HG03558 (cell line): ENCODE data around the gene HBZ.
"Not testable (repeated sequence)": the region's sequence is repeated elsewhere in the genome, so short reads cannot be mapped to it uniquely, and the experiment has no call there.

Experiments
- ATAC-seq: cut with Tn5 transposase; IDR thresholded peaks from one replicate; pipeline ENCODE4 v1.9.1; 2021; ENCODE audit warnings: moderate number of reproducible peaks; ENCODE audit not compliant: unreplicated experiment; ENCODE audit errors: extremely low read depth

Gene HBZ

DNA sequence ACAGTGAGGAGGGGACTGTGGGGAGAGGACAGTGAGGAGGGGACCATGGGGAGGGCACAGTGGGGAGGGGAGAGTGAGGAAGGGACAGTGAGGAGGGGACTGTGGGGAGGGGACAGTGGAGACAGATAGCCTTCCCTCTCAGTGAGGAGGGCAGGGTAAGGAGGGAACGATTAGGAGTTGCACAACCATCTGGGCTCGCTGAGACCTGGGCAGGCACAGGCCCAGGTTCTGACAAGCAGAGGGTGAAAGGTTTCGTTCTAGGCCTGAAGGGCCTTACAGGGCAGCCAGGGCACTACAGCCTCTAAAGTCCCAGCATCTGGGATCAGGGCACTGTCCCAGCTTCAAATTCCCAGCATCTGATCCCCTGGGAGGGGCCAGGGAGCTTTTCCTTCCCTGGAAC lies 11.3 kb downstream of the HBZ start:
- not testable (repeated sequence) for ATAC-seq

DNA sequence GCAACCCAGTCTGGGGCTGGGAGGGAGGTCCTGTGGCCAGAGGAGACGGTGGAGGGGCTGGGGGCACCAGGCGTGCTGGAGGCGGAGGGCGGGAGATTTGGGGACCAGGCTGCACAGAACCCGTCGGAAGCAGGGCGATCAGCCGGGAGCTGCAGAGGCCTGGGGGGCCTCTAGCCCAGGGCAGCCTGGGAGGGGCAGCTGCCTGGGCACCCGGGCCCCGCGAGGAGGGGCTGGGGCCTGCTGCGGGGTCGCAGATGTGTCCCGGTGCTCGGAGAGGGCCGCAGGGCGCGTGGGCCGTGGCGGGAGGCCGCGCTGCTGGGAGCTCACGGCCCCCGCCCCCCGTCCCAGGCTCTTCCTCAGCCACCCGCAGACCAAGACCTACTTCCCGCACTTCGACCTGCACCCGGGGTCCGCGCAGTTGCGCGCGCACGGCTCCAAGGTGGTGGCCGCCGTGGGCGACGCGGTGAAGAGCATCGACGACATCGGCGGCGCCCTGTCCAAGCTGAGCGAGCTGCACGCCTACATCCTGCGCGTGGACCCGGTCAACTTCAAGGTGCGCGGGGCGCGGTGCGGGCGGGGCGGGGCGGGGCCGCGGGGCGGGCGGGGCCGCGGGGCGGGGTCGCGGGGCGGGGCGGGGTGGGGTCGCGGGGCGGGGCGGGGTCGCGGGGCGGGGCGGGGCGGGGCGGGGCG lies 11.8 kb downstream of the HBZ start:
- not testable (repeated sequence) for ATAC-seq

DNA sequence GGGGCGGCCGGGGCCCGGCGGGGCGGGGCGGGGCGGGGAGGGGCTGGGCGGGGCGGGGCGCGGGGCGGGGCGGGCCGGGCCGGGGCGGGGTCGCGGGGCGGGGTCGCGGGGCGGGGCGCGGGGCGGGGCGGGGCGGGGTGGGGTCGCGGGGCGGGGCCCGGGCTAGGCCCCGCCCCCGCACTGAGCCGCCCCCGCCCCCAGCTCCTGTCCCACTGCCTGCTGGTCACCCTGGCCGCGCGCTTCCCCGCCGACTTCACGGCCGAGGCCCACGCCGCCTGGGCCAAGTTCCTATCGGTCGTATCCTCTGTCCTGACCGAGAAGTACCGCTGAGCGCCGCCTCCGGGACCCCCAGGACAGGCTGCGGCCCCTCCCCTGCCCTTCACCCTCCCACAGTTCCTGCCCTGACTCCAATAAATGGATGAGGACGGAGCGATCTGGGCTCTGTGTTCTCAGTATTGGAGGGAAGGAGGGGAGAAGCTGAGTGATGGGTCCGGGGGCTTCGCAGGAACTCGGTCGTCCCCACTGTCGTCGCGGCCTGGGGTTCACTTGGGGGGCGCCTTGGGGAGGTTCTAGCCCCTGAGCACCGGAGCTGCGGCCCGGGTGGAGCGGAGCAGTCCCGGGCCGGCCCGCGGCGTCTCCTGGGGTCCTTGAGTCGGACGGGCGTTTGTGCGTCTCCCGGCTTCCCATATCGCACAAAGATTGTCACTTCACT lies 12.5 kb downstream of the HBZ start:
- ATAC-seq = no peak

DNA sequence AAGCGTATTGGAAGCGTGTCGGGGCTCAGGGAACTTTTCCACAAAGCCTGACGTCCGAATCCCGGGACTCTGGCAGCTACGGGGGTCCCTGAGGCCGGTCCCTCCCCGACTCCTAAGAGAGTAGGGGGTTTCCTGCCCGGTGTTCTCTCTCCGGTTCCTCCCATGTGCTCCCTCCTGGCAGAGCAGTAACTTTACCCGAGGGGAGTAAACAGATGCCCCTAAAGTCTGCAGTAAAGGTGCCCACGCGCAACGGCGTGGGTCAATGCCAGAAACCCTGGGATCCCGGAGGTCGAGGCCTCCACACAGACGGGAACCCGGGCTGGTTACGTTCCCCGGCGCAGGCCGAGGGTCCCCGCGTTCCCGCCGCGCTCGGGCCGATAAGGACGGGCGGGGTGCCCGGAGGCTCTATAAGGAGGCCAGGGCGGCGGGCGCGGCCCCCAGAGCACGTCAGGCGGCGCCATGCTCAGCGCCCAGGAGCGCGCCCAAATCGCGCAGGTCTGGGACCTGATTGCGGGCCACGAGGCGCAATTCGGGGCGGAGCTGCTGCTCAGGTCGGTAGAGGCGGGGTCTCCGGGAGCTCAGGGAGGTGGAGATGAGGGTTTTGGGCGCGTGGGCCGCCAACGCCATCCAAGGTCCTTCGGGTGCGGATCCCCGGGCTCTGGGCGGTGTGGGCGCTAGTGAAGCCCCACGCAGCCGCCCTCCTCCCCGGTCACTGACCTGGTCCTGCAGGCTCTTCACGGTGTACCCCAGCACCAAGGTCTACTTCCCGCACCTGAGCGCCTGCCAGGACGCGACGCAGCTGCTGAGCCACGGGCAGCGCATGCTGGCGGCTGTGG lies 13.3 kb downstream of the HBZ start, which contains the start of gene HBM:
Gene HBM, plus strand, starts transcription at position 440 of the 836 bp plus-strand sequence. Its CDS starts 20 bp downstream, at position 460.
- no peak for ATAC-seq

DNA sequence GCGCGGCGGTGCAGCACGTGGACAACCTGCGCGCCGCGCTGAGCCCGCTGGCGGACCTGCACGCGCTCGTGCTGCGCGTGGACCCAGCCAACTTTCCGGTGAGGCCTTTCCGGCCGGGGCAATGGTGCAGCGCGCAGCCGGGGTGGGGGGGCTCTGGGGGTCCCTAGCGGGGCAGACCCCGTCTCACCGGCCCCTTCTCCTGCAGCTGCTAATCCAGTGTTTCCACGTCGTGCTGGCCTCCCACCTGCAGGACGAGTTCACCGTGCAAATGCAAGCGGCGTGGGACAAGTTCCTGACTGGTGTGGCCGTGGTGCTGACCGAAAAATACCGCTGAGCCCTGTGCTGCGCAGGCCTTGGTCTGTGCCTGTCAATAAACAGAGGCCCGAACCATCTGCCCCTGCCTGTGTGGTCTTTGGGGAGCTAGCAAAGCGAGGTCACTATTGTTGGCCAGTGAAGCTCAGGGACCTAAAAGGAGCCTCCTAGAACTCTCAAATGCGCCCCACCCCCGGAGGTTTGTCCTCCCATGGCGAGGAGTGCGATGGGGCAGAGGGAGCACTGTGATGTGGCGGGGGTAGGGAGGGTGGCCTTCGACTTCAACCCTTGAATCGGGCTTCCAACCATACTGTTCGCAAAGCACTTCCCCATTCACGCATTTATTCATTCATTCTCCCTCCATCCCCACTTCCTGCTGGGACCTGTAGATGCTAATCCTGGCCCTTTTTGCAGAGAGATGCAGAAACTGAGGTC lies 14.1 kb downstream of the HBZ start:
- ATAC-seq = no peak

DNA sequence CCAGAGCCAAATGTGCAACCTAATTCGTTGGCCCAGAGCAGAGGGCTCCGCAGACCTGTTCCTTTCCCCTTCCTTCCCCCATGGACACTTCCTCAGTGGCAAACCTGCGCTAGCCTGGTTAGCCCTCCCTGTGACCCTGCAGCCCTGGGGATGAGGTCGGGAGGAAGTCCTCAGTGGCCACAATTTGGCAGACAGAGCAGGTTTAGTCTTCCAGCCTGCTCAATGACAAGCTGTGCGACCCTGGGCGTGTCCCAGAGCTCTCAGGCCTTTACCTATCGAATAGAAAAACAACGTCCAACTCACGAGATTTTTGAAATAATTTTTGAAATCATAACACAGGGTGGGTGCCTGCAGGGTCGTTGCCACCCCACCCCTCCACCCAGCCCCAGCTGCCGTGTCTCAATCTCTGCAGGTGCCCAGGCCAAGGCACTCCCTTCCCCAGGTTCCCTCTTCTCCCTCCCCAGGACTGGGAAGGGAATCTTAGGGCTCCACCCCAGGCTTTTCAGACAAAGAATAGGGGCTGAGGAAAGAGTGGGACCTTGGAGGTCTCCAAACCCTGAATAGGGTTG lies 14.8 kb downstream of the HBZ start:
- no peak for ATAC-seq

DNA sequence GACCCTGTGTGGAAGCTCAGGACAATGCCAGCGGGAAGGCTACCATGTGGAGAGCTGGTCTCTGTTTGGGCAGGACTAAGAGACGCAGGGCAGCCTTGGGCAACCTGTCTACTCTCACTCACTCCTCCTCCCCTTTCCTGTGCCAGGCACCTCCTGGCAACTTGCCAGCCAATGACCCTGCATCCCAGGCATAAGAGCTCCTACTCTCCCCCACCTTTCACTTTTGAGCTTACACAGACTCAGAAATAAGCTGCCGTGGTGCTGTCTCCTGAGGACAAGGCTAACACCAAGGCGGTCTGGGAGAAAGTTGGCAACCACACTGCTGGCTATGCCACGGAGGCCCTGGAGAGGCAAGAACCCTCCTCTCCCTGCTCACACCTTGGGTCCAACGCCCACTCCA lies 16.0 kb downstream of the HBZ start:
- no peak for ATAC-seq

DNA sequence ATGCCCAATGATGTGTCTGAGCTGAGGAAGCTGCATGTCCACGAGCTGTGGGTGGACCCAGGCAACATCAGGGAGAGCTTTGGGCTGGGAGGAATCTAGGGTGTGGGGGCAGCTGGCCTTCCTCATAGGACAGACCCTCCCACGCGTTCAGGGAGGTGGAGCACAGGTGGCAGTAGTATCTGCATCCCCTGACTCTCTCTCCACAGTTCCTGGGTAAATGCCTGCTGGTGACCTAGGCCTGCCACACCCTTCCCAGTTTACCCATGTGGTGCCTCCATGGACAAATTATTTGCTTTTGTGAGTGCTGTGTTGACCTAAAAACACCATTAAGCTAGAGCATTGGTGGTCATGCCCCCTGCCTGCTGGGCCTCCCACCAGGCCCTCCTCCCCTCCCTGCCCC lies 16.6 kb downstream of the HBZ start:
- no peak for ATAC-seq

DNA sequence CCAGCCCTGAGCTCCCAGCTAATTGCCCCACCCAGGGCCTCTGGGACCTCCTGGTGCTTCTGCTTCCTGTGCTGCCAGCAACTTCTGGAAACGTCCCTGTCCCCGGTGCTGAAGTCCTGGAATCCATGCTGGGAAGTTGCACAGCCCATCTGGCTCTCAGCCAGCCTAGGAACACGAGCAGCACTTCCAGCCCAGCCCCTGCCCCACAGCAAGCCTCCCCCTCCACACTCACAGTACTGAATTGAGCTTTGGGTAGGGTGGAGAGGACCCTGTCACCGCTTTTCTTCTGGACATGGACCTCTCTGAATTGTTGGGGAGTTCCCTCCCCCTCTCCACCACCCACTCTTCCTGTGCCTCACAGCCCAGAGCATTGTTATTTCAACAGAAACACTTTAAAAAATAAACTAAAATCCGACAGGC lies 17.7 kb downstream of the HBZ start:
- not testable (repeated sequence) for ATAC-seq

DNA sequence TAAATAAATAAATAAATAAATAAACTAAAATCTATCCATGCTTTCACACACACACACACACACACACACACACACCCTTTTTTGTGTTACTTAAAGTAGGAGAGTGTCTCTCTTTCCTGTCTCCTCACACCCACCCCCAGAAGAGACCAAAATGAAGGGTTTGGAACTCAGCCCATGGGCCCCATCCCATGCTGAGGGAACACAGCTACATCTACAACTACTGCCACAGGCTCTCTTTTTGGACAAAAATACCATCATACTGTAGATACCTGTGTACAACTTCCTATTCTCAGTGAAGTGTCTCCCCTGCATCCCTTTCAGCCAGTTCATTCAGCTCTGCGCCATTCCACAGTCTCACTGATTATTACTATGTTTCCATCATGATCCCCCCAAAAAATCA lies 18.3 kb downstream of the HBZ start:
- ATAC-seq = no peak

DNA sequence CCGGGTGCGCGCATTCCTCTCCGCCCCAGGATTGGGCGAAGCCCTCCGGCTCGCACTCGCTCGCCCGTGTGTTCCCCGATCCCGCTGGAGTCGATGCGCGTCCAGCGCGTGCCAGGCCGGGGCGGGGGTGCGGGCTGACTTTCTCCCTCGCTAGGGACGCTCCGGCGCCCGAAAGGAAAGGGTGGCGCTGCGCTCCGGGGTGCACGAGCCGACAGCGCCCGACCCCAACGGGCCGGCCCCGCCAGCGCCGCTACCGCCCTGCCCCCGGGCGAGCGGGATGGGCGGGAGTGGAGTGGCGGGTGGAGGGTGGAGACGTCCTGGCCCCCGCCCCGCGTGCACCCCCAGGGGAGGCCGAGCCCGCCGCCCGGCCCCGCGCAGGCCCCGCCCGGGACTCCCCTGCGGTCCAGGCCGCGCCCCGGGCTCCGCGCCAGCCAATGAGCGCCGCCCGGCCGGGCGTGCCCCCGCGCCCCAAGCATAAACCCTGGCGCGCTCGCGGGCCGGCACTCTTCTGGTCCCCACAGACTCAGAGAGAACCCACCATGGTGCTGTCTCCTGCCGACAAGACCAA lies 20.0 kb downstream of the HBZ start, which contains the start of gene HBA2:
Gene HBA2, plus strand, starts transcription at position 503 of the 568 bp plus-strand sequence. Its CDS starts 37 bp downstream, at position 540.
- not testable (repeated sequence) for ATAC-seq

DNA sequence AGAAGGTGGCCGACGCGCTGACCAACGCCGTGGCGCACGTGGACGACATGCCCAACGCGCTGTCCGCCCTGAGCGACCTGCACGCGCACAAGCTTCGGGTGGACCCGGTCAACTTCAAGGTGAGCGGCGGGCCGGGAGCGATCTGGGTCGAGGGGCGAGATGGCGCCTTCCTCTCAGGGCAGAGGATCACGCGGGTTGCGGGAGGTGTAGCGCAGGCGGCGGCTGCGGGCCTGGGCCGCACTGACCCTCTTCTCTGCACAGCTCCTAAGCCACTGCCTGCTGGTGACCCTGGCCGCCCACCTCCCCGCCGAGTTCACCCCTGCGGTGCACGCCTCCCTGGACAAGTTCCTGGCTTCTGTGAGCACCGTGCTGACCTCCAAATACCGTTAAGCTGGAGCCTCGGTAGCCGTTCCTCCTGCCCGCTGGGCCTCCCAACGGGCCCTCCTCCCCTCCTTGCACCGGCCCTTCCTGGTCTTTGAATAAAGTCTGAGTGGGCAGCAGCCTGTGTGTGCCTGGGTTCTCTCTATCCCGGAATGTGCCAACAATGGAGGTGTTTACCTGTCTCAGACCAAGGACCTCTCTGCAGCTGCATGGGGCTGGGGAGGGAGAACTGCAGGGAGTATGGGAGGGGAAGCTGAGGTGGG lies 20.9 kb downstream of the HBZ start:
- ATAC-seq = not testable (repeated sequence)

DNA sequence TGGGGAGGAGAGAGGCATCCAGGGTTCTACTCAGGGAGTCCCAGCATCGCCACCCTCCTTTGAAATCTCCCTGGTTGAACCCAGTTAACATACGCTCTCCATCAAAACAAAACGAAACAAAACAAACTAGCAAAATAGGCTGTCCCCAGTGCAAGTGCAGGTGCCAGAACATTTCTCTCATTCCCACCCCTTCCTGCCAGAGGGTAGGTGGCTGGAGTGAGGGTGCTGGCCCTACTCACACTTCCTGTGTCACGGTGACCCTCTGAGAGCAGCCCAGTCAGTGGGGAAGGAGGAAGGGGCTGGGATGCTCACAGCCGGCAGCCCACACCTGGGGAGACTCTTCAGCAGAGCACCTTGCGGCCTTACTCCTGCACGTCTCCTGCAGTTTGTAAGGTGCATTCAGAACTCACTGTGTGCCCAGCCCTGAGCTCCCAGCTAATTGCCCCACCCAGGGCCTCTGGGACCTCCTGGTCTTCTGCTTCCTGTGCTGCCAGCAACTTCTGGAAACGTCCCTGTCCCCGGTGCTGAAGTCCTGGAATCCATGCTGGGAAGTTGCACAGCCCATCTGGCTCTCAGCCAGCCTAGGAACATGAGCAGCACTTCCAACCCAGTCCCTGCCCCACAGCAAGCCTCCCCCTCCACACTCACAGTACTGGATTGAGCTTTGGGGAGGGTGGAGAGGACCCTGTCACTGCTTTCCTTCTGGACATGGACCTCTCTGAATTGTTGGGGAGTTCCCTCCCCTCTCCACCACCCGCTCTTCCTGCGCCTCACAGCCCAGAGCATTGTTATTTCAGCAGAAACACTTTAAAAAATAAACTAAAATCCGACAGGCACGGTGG lies 21.7 kb downstream of the HBZ start:
- not testable (repeated sequence) for ATAC-seq

DNA sequence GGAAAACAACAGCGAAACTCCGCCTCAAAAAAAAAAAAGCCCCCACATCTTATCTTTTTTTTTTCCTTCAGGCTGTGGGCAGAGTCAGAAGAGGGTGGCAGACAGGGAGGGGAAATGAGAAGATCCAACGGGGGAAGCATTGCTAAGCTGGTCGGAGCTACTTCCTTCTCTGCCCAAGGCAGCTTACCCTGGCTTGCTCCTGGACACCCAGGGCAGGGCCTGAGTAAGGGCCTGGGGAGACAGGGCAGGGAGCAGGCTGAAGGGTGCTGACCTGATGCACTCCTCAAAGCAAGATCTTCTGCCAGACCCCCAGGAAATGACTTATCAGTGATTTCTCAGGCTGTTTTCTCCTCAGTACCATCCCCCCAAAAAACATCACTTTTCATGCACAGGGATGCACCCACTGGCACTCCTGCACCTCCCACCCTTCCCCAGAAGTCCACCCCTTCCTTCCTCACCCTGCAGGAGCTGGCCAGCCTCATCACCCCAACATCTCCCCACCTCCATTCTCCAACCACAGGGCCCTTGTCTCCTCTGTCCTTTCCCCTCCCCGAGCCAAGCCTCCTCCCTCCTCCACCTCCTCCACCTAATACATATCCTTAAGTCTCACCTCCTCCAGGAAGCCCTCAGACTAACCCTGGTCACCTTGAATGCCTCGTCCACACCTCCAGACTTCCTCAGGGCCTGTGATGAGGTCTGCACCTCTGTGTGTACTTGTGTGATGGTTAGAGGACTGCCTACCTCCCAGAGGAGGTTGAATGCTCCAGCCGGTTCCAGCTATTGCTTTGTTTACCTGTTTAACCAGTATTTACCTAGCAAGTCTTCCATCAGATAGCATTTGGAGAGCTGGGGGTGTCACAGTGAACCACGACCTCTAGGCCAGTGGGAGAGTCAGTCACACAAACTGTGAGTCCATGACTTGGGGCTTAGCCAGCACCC lies 22.8 kb downstream of the HBZ start:
- no peak for ATAC-seq

DNA sequence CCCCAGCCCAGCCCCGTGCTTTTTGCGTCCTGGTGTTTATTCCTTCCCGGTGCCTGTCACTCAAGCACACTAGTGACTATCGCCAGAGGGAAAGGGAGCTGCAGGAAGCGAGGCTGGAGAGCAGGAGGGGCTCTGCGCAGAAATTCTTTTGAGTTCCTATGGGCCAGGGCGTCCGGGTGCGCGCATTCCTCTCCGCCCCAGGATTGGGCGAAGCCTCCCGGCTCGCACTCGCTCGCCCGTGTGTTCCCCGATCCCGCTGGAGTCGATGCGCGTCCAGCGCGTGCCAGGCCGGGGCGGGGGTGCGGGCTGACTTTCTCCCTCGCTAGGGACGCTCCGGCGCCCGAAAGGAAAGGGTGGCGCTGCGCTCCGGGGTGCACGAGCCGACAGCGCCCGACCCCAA lies 23.6 kb downstream of the HBZ start:
- not testable (repeated sequence) for ATAC-seq

DNA sequence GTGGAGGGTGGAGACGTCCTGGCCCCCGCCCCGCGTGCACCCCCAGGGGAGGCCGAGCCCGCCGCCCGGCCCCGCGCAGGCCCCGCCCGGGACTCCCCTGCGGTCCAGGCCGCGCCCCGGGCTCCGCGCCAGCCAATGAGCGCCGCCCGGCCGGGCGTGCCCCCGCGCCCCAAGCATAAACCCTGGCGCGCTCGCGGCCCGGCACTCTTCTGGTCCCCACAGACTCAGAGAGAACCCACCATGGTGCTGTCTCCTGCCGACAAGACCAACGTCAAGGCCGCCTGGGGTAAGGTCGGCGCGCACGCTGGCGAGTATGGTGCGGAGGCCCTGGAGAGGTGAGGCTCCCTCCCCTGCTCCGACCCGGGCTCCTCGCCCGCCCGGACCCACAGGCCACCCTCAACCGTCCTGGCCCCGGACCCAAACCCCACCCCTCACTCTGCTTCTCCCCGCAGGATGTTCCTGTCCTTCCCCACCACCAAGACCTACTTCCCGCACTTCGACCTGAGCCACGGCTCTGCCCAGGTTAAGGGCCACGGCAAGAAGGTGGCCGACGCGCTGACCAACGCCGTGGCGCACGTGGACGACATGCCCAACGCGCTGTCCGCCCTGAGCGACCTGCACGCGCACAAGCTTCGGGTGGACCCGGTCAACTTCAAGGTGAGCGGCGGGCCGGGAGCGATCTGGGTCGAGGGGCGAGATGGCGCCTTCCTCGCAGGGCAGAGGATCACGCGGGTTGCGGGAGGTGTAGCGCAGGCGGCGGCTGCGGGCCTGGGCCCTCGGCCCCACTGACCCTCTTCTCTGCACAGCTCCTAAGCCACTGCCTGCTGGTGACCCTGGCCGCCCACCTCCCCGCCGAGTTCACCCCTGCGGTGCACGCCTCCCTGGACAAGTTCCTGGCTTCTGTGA lies 24.3 kb downstream of the HBZ start, which contains the start of gene HBA1:
Gene HBA1, plus strand, starts transcription at position 204 of the 906 bp plus-strand sequence. Its CDS starts 37 bp downstream, at position 241.
- ATAC-seq = not testable (repeated sequence)
